GM18870 (cell line): ENCODE measurements around the gene PCLO.
"Not testable (repeated sequence)": the region's sequence is repeated elsewhere in the genome, so short reads cannot be mapped to it uniquely, and the experiment has no call there.

ENCODE experiments used
- ATAC-seq: cut with Tn5 transposase; IDR thresholded peaks from one replicate; pipeline ENCODE4 v1.9.1; 2021; ENCODE audit warnings: moderate library complexity; ENCODE audit not compliant: unreplicated experiment

Gene PCLO

DNA sequence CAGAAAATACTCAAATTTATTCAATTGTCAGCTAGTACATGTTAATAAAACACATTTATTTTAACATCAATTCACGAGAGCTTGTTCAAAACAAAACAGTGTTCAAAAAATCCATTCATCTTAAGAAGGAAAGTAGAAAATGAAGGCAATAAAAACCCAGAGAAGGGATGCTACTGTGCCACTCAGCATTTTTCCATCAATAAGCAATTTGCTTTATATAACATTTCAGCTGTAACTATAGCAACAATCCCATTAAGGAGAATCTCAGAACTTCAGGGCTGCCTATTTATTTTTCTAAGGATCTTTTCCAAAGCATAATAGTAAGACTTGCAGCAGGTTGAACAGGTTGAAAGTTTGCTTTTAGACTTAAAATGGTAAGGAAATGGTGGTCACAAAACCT is 190.5 kb downstream of the PCLO start:
- no peak for ATAC-seq

DNA sequence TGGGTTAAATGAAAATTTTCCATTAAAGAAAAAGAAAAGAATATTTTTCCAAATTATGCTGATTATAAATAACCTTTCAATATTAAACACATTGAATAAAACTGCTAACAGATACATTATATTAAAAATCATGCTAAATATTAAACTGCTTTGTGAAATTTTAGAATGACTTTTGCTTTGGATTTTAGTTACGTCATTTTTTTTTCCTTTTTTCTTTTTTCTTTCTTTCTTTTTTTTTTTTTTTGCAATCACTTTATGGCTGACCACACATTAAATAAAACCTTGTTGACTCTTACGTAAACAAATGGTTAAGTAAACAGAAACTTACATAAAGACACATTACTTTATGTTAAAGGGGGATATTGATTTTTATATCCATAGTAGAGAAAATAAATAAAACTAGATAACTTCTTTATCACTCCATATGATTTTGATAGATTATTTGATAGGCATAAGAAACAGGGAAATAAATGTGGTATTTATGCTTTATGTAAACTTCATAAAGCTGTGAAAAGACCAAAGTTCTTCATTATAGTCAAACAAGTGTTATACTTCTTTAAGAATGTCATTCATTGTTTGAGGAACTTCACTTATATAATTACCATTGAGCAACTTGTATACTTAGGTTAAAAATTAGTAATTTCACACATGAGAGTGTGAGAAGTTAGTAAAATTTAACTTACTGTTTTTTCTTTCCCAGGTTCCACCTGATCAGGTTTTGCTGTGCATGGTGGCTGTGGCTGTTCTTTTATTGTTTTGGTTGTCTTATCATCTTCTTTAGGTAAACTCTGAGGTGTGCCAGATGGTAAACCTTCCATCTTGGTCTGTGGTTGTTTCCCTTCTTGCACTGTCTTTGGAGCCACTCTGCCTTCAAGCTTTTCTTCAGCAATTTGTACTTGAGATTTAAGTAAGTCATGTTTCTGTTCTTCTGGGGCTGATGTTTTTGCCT is 197.3 kb downstream of the PCLO start:
- ATAC-seq = no peak

DNA sequence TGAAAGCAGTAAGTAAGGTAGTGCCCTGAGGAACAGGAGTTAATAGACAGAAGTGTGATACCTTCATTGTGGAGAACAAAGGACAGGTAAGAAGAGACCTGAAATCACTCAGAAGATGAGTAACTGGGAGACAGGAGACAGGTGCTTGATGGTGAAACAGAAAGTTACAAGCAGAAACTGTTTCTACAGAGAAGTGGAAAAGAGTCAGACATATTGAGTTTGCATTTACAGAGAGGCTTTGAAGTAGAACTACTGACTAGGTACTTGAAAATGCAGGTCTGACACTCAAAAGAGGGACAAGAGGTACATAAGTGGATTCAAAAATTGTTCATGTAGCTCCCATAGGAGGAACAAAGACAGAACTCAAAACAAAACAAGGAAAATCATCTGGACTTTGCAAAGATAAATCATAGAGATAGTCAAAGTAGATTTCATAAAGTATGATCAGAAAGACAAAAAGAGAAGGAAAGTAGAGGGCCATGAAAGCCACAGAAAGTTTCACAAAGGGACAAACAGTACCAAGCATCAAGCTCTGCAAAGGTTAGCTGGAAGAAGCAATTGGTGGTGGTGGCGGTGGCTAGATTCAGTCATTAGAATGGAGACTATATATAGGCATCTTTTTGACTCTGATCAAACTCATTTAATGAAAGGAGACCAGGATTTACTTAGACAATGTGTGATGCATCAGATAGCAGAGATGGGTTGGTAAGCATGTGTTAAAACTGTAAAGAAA is 198.4 kb downstream of the PCLO start:
- ATAC-seq = peak; percentile 75

DNA sequence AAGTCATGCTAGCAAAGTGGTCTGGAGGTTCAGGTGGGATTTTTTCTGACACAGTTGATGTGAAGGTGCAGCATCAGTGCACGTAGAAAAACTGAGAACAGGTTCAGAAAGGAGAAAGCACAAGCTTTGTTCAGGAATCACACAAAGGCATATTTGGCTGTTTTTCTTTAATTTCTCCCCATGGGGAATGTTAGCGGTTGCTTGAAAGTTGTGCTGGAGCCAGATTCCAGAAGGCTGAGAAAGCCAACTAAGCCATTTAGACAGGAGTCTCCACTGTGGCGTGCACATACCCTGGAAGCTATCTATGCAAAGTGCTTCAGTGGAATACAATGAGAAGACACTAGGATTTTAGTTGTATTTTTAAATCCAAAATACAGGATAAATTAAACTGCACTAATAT is 201.4 kb downstream of the PCLO start:
- ATAC-seq = no peak

DNA sequence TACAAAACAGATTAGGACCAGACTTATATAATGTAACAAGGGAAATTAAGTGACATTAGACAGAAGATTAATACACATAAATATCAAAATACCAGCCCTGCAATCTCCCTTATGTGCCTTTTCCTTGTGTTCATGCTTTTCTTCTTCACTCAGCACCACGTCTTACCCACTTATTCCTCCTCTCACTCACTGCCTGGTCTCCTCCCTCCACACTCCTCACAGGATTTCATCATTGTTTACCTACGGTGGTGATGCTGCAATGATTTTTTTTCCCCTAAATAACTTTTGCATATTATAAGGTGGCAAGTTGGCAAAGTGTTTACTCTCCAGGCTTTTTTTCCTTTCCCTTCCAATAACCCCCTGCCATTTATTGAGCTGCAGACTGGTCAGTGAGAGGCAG is 203.2 kb downstream of the PCLO start:
- no peak for ATAC-seq

DNA sequence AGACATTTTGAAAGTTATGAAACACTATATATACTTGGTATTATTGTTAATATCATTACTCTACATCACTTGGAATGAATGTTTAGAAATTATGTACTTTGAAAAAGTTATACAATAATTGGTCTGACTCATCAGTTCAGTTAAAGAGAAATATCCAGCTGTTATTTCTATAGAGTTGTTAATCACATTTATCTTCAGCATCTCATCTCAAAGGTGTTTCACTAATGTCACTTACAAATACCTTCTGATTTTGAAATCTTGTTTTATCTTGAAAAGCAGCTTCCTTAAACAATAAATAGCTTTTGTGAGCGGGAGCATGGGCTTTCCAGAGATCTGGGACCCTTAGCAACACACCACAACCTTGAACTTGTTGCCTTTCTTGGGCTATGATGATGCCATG is 205.2 kb downstream of the PCLO start:
- no peak for ATAC-seq

DNA sequence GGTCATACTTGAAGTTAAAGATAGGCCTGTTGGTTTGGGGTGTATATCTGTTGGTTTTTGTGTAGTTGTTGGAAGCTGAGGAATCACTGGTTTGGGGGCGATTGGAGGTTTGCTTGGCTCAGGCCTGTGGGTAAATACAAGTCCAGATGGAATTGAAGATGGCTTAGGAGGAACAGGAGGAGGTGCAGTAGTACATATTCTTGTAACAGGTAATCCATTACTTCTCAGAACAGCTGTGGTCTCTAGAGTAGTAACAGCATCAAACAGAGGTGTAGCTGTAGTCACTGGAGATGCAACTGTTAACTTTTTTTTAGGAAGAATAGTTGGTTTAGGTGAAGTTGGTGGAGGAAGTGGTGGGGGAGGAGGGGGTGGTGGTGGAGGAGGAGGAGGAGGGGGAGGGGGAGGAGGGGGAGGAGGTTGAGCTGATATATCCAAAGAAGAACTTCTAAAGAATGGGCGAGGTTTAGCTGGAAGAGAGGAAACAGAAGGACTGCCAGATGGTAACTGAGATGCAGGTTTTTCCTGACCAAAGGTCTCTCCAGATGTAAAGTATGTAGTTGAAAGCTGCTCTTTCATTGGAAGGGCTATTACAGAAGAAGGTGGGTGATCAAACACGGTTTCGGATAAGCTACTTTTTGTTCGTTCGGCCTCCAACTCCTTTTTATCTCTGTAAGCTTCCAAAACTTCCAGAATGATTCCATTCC is 209.2 kb downstream of the PCLO start:
- no peak for ATAC-seq

DNA sequence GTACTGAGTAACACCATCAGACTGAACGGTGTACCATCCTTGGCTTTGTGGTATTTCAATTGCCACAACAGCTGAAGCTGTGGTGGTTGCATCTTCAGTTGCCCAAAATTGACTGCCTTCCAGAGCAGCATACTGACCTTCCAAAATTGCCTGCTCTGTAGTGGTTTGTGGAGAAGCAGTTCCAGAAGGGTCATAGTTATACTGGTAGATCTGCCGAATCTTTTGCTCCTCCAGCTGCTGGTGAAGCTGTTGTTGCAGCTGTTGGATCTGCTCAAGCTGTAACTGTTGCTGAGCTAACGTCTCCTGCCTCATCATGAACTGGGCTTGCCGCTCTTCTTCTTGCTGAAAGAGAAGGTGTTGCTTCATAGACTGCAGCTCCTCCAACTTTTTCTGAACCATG is 212.2 kb downstream of the PCLO start:
- ATAC-seq = no peak

DNA sequence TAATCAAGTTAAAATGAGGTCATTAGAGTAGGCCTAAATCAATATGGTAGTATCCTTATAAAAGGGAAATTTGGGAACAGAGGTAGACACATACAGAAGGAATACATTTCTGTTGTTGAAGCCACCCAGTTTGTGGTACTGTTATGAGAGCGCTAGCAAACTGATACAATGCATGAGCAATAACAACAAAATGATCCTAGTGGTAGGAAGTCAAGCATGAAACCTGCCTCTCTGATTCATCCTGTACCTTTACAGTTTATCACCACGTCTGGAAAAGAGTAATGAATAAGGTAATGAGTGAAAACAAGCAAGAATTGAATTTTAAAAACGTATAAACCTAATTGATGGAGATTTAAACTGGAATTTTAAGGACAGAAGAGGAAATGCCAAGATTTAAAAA is 217.2 kb downstream of the PCLO start:
- no peak for ATAC-seq

DNA sequence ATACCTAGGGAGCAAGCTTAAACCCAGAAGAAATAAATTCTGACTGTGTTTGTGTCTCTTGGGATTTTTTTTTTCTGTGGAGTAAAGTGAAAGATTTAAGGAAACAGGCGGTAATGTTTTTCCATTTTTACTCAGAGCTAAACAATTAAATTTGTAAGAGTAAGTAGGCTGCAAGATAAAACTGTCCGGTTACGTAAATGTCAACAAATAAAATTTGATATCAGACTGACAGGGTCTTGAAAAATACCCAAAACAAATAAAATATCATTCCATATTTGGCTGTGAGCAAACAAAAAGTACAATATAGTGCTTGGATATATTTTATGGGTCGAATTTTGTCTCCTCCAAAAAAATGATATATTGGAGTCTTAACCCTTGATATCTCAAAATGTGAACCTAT is 217.6 kb downstream of the PCLO start:
- ATAC-seq = no peak

DNA sequence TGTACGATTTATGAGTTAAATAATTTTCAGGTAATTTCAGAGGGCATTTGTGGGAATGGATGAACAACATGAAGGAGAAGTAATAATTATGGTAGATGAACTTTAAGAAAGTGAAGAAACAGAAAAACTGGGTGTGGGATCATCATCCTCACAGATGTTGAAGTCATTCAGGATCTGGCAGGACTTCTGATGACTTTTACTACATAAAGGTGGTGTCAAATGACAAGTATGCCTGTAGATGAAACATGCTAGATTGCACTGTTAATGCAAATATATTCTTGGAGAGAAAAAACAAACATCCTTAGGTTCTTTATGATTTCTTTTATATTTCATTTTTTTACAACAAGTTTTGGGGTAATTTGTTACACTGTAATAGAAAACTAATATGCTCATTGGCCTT is 230.2 kb downstream of the PCLO start:
- ATAC-seq = no peak

DNA sequence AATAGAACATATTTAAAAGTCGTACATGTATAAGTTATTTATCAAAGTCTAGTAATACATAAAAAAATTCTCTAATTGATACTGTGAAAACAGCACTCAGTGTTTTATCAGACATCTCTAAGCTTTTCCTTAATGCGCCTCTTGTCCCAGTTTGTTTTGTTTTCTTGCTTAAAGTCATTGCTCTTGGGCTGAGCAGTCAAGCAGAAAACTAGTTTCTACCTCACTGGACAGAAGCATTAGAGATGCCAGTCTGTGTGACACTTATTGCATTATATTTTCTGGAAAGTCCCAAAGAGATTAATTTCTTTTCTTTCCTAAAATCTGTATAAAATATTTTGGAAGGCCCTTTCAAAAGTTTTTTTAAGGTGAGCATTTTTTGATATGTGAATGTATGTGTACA is 236.2 kb downstream of the PCLO start:
- peak; percentile 52 for ATAC-seq

DNA sequence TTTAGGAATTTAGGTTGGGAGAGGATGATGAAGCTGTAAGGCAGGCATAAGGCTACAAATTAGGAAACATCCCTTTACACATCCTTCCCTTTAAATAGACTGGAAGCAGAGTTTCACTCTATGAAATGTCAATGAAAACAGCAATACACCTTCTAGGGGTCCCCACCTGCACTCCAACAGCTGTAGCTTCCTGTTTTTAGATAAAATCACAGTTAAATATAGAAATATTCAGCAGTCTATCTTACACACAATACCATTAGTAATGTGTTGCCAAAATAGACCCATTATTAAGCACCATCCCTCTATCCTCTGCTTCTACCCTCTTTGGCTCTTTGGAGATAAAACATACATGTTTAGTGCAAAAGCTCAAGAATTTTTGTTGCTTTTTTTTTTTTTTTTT is 237.4 kb downstream of the PCLO start:
- no peak for ATAC-seq

DNA sequence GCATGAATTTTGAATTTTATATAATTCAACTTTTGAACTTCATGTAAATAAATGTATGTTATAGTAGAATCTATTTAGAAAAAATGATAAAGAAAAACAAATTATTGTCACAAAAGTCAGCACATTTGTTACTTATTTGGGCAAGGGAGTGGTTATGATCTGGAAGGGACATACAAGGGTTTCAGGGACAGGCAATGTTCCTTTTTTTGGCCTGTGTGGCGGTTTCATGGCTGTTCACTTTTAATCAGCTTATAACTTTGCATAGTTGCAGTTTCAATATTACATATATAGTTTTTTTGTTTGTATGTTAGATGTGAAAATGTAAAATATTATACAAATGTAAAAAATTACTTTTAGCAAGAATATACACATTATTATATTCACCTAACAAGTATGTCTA is 256.2 kb downstream of the PCLO start:
- ATAC-seq = no peak

DNA sequence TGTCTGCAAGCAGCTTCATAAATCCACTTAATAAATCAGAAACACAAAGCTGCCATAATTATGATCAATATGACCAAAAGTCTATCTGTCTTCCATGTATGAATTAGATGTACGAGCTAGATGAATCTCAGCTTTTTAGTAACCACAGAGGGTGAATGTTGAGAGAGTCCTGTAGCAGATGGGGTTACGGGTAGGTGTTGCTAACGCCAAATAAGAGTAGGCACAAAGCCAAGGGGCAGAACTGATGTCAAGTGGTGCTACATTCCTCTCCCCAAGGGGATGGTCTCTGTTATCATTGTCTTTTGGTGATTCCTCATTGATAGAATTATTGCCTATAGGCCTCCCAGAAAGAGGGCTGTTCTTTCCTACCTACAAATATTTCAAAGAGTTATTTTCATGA is 257.8 kb downstream of the PCLO start:
- no peak for ATAC-seq

DNA sequence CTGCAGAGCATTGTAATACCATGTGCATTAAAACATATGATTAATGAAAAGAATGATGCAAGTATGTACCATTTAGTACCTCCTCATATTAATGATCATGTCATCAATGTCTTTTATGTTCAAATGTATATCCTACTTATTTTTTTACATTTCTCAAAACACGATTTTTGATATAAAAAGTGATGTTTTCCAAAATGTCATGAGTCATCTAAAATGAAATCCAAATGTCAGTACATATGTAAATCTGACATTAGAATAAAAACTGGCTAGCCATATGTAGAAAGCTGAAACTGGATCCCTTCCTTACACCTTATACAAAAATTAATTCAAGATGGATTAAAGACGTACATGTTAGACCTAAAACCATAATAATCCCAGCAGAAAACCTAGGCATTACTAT is 261.6 kb downstream of the PCLO start:
- ATAC-seq = not testable (repeated sequence)

DNA sequence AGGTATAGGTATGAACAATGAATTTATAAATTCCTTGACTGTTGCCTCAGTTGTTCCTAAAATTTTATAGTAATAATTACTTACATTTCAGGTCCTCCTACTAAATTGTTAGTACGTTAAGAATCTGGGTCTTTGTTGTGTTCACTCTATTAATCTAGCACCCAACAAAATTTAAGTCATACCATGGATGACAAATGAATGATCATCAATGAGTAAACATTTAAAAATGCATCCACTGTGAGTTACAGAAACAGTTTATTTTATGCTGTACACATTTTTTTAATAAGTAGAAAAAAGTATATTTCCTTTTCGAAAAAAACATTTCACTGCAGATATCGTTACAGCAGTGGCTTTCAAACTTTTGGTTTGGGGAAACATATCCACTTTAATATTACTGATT is 265.2 kb downstream of the PCLO start:
- ATAC-seq = no peak

DNA sequence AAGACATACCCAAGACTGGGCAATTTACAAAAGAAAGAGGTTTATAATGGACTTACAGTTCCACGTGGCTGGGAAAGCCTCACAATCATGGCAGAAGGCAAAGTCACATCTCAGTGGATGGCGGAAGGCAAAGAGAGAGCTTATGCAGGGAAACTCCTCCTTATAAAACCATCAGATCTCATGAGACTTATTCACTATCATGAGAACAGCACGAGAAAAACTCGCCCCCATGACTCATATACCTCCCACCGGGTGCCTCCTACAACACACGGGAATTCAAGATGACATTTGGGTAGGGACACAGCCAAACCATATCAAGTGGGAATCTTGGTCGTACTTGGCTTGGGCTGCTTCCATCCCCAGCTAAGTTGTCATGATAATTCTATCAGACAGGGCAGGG is 268.3 kb downstream of the PCLO start:
- ATAC-seq = not testable (repeated sequence)

DNA sequence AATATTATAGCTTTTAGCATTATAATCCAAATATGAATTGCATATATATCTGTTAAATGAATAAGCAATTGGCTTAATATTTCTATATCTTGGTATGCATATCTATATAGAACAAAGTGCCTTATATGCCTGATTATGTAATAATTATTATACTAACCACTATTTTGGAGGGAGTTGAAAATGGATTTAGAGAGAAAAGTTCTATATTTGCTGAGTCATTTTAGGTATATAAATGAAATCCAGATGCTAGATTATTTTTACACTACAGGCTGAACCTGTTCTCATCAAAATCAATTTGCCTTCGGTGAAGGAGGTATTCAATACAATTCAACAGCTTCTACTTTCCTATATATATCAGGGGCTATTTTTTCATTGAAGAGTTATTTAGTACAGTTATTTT is 276.4 kb downstream of the PCLO start:
- ATAC-seq = no peak

DNA sequence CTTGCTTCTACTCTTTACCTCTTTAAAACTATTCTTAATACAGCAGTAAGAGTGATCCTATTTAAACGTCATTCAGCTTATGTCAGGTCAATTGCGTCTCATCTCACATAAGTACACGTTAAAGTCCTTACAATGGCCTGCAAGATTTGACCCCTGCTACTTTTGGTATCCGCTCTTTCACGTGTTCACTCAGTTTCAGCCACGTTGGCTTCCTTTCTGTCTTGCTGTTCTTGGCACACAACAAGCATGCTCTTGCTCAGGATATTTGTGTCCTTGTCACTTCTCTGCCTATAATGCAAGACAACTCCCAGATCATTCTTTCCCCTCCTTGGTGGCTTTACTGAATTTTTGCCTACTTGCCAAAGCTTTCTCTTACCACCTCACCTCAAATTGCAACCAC is 296.8 kb downstream of the PCLO start:
- ATAC-seq = no peak

DNA sequence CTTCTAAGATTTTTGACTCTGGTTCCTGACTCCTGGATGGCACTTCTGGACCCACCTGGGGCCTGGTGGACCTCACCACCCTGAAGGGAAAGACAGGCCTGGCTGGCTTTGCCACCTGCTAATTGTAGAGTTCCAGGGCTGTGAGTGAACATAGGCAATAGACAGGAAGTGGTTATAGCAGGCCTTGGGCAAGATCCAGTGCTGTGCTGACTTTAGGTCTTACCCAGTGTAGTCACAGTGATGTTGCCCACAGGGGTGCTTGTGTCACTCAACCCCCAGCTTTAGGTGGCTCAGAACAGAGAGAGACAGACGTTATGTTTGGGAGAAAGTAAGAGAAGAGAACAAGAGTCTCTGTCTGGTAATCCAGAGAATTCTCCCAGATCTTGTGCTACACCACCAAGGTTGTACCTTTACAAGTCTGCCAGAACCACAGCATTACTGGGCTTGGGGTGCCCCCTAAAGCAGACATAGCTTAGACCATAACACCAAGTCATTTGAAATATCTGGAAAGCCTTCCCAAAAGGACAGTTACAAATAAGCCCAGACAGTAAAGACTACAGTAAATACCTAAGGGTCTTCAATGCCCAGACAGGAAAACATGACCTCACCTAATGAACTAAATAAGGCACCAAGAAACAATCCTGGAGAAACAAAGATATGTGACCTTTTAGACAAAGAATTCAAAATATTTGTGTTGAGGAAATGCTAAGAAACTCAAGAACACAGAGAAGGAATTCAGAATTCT is 303.4 kb downstream of the PCLO start:
- ATAC-seq = no peak
